Prostate gland (tissue), 2 donors: ENCODE measurements around the gene SIN3B. TPM values are rescaled to one million over a fixed set of nuclear protein-coding genes. Genes with fewer than 3 reads are reported as not detected.

Experiments
- DNase-seq: peaks from one replicate; pipeline ENCODE4 v3.0.0-alpha.2; 2019; ENCODE audit warnings: low spot score
- H3K27ac ChIP-seq, 2 donors: fragments of 200-600 bp; sonication (generic); 2 replicates each; pipeline ENCODE4 v1.5.1; 2017 to 2019
- H3K27me3 ChIP-seq: fragments of 200-600 bp; sonication (generic); replicated peaks from 2 replicates; pipeline ENCODE4 v1.5.1; 2019; ENCODE audit not compliant: insufficient read depth
- H3K36me3 ChIP-seq, 2 donors: fragments of 200-600 bp; sonication (generic); 1 replicate in 1 of 2; 2 replicates in 1 of 2; pipeline versions ENCODE4 v1.5.1 to v1.8.1; 2017 to 2019
- H3K4me1 ChIP-seq: fragments of 200-600 bp; sonication (generic); replicated peaks from 2 replicates; pipeline ENCODE4 v1.5.1; 2019
- H3K4me3 ChIP-seq, 2 donors: fragments of 200-600 bp; sonication (generic); 2 replicates each; pipeline ENCODE4 v1.5.1; 2017 to 2019
- H3K9me3 ChIP-seq: fragments of 200-600 bp; sonication (generic); 2 replicates; pipeline ENCODE4 v1.5.1; 2017
- POLR2A ChIP-seq: fragments of 450-650 bp; IDR thresholded peaks from one replicate; pipeline ENCODE4 v1.6.1; 2016; ENCODE audit warnings: antibody characterized with exemption, mild to moderate bottlenecking
- POLR2AphosphoS5 ChIP-seq: sonication (generic); formaldehyde crosslinking; IDR thresholded peaks from one replicate; pipeline ENCODE4 v1.6.1; 2017; ENCODE audit warnings: antibody characterized with exemption
- WGBS: methylation state at CpG from one replicate; pipeline ENCODE4 v1.1.5; 2018; 5-methylcytosine and 5-hydroxymethylcytosine counted together
- intact Hi-C: fragments of 100-400 bp; cut with DNase I; formaldehyde crosslinking; loops from one replicate; pipeline ENCODE4 v1.14.2; 2022
- total RNA-seq, 2 donors: library from RNA; depleted of rRNA; stranded (reverse); fragments of >200 nt; gene quantifications; one replicate each; pipeline ENCODE4 v1.1.0, GENCODE V29; 2016
- TF ChIP-seq, protein P1 (sequence below), 4 experiments: fragments of 200-600 bp in 2 of 4; fragments of 450-650 bp in 2 of 4; sonication (generic) in 2 of 4; IDR thresholded peaks; 1 replicate in 3 of 4; 2 replicates in 1 of 4; pipeline ENCODE4 v1.5.1; 2016 to 2019; ENCODE audit warnings: antibody characterized with exemption in 4 of 4, mild to moderate bottlenecking in 2 of 4, moderate library complexity in 2 of 4

Gene SIN3B
- total RNA-seq, 2 donors from 2014 or later = 37.8 to 159 TPM

DNA sequence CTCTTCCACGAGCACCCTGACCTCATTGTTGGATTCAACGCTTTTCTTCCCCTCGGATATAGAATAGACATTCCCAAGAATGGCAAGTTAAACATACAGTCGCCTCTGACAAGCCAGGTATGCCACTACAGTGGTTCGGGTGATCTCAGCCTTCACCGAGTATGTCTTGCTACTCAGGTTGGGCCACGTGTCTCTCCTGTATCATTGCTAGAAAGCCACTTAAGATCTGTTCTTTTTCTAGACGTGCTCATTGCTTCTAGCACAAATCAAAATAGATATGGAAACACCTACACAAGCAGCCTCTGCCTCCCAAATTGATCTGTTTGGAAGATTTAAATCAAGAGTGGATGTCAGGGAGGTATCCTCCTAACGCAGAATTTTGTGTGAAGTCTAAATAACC, 2.3 kb downstream of the SIN3B start:
- no peak for DNase-seq
- WGBS = 93% methylated on average over 9 of the region's 9 CpGs
- Histone ChIP-seq H3K4me1 (no peaks in the 10 kb centered on the region), H3K36me3 (peaks cover 4 to 15% of the 10 kb centered on the region in 2 donors), H3K27me3 (no peaks in the 10 kb centered on the region), H3K27ac (no peak overlapping the region), H3K4me3 (no peak overlapping the region), H3K9me3 (no peaks in the 10 kb centered on the region)
- intact Hi-C loops = no loop called here
- TF ChIP-seq, protein P1, sequence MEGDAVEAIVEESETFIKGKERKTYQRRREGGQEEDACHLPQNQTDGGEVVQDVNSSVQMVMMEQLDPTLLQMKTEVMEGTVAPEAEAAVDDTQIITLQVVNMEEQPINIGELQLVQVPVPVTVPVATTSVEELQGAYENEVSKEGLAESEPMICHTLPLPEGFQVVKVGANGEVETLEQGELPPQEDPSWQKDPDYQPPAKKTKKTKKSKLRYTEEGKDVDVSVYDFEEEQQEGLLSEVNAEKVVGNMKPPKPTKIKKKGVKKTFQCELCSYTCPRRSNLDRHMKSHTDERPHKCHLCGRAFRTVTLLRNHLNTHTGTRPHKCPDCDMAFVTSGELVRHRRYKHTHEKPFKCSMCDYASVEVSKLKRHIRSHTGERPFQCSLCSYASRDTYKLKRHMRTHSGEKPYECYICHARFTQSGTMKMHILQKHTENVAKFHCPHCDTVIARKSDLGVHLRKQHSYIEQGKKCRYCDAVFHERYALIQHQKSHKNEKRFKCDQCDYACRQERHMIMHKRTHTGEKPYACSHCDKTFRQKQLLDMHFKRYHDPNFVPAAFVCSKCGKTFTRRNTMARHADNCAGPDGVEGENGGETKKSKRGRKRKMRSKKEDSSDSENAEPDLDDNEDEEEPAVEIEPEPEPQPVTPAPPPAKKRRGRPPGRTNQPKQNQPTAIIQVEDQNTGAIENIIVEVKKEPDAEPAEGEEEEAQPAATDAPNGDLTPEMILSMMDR (IDR thresholded peaks at IDR 0.05) = no peak
- no peak for TF ChIP-seq POLR2AphosphoS5
- TF ChIP-seq POLR2A = no peak

- Histone ChIP-seq H3K36me3 (peaks cover 4 to 15% of the 10 kb centered on the region in 2 donors), H3K4me3 (no peak overlapping the region), H3K4me1 (no peaks in the 10 kb centered on the region), H3K27ac (no peak overlapping the region), H3K27me3 (no peaks in the 10 kb centered on the region), H3K9me3 (no peaks in the 10 kb centered on the region)
- DNase-seq = no peak
- 93% methylated on average over 13 of the region's 13 CpGs for WGBS
- TF ChIP-seq POLR2AphosphoS5 = no peak
- TF ChIP-seq, protein P1 (IDR thresholded peaks at IDR 0.05) = no peak
- no peak for TF ChIP-seq POLR2A
- intact Hi-C loops = loop anchor here (5.0 kb wide), 1 partner anchor 218 kb away; no protein-coding TSS in a partner anchor
Measured at GRCh38 chr19:16834747-16835146, 5.5 kb downstream of the SIN3B start.

DNA sequence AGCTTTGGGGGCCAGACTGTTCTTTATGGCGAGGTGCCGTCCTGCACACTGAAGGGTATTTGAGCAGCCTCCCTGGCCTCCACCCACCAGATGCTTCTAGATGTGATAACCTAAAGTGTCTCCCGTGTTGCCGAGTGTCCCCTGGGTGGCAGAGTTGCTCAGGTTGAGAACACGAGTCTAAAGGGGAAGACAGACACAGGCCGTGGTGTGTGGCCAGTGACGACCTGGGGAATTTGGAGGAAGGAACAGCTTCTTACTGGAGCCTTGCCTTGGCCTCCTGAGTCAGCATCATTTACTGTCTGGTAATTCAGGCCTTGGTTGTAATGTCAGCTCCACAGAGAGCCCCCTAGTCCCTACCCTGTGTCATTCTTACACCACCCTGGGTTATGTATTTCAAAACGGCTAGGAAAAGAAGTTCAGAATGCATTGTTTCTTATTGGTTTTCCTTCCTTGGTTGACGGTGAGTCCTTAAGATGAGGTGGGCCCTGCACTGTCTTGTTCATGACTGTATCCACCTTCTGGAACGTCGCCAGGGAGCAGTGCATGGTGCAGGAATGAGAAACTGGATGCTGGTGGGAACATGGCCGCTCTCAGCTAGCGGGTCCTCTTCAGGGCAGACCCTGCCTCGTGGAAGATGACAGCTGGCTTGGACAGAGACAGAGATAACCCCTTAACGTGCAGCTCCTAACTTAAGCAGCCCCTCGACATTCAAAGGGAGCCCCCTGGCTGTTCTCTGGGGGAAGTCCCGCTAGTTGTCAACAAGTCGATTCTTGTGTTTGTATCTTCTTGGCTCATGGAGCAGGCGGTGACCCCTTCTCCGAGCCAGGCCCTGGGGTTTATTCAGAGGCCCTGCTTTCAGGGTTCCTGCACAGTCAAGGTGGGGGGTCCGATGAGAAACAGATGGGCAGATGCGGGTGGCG, 7.2 kb downstream of the SIN3B start:
- intact Hi-C loops = loop anchor here (5.0 kb wide), 1 partner anchor 216 kb away; no protein-coding TSS in a partner anchor
- Histone ChIP-seq H3K27ac (no peak overlapping the region), H3K4me1 (no peaks in the 10 kb centered on the region), H3K4me3 (no peak overlapping the region), H3K36me3 (peaks cover 4 to 23% of the 10 kb centered on the region in 2 donors), H3K27me3 (no peaks in the 10 kb centered on the region), H3K9me3 (no peaks in the 10 kb centered on the region)
- peak; percentile 30 for DNase-seq
- TF ChIP-seq, protein P1 (IDR thresholded peaks at IDR 0.05) = peak in 2 of 4 experiments; percentile 19 to 35
- TF ChIP-seq POLR2AphosphoS5 (peak; percentile 8), POLR2A (no peak)
- WGBS = 53% methylated on average over 23 of the region's 23 CpGs

GRCh38 chr19:16837035-16837362, 7.8 kb downstream of the SIN3B start:
- intact Hi-C loops = loop anchor here (5.0 kb wide), 1 partner anchor 215 kb away; no protein-coding TSS in a partner anchor
- peaks cover 4 to 26% of the 10 kb centered on the region in 2 donors for H3K36me3 ChIP-seq
- WGBS = 69% methylated on average over 4 of the region's 4 CpGs
- TF ChIP-seq, protein P1 (IDR thresholded peaks at IDR 0.05) = no peak
- no peak for TF ChIP-seq POLR2AphosphoS5
- TF ChIP-seq POLR2A = no peak
- H3K27me3 ChIP-seq = no peaks in the 10 kb centered on the region
- DNase-seq = no peak
- H3K4me1 ChIP-seq = no peaks in the 10 kb centered on the region
- H3K4me3 ChIP-seq = no peak overlapping the region
- H3K27ac ChIP-seq = no peak overlapping the region
- no peaks in the 10 kb centered on the region for H3K9me3 ChIP-seq
